ENCODE results near the gene GHRHR.

The GHRHR gene

GRCh38 chr7:31004393-31004792, 40.6 kb downstream of the GHRHR start:
- no peak for DNase-seq (ENCODE audit: low read depth)

- DNase-seq (ENCODE audit: low read depth): no peak
These were observed 43.1 kb downstream of the GHRHR start for GRCh38 chr7:31006857-31007256.

- no peak for DNase-seq (ENCODE audit: low read depth)
These were observed 43.9 kb downstream of the GHRHR start for GRCh38 chr7:31007634-31008033.

GRCh38 chr7:31014826-31015225, 51.1 kb downstream of the GHRHR start:
- no peak for DNase-seq (ENCODE audit: low read depth)

GRCh38 chr7:31017032-31017675, 53.4 kb downstream of the GHRHR start:
- no peak for DNase-seq (ENCODE audit: low read depth)

GRCh38 chr7:31017721-31018120, 54.0 kb downstream of the GHRHR start:
- no peak for DNase-seq (ENCODE audit: low read depth)

GRCh38 chr7:31019509-31019908, 55.8 kb downstream of the GHRHR start:
- DNase-seq (ENCODE audit: low read depth): no peak

GRCh38 chr7:31020161-31020560, 56.4 kb downstream of the GHRHR start:
- DNase-seq (ENCODE audit: low read depth): no peak

GRCh38 chr7:31020652-31021051, 56.9 kb downstream of the GHRHR start:
- no peak for DNase-seq (ENCODE audit: low read depth)

GRCh38 chr7:31022117-31022516, 58.4 kb downstream of the GHRHR start:
- DNase-seq (ENCODE audit: low read depth): no peak

- no peak for DNase-seq (ENCODE audit: low read depth)
These were observed 59.0 kb downstream of the GHRHR start for GRCh38 chr7:31022726-31023125.

GRCh38 chr7:31023877-31024276, 60.1 kb downstream of the GHRHR start:
- DNase-seq (ENCODE audit: low read depth): no peak

- DNase-seq (ENCODE audit: low read depth): no peak
These were observed 63.6 kb downstream of the GHRHR start for GRCh38 chr7:31027161-31027965.

- DNase-seq (ENCODE audit: low read depth): no peak
These were observed 64.3 kb downstream of the GHRHR start for GRCh38 chr7:31028006-31028405.

GRCh38 chr7:31028417-31028992, 64.8 kb downstream of the GHRHR start:
- no peak for DNase-seq (ENCODE audit: low read depth)

Measured in T follicular helper cell (primary cell).